ENCODE measurements around the gene KCNE2.

Gene KCNE2, protein sequence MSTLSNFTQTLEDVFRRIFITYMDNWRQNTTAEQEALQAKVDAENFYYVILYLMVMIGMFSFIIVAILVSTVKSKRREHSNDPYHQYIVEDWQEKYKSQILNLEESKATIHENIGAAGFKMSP

DNA sequence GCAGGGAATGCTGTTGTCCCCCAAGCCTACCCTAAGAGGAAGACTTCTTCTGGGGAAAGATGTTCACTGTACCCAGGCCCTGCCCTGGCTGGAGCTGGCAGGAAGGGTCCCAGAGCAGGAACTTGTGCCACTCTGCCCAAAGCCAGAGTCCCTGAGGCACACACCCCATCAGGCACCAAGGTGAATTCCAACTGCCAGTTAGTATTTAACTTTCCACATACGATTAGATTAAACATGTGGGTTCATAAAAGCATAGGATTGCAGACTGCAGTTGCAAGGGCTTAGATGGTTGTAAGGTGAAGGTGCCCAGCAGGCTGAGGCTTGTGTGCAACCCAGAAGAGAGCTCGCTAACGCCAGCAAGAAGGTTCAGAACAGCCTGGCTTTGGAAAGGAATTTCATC is at the start of gene KCNE2:
TSS of gene KCNE2 (plus strand) at position 274 of the 400 bp plus-strand sequence. CDS start 6,473 bp downstream, outside the sequence.
- no peak for DNase-seq (ENCODE audit: low read depth in 2 of 2)

DNA sequence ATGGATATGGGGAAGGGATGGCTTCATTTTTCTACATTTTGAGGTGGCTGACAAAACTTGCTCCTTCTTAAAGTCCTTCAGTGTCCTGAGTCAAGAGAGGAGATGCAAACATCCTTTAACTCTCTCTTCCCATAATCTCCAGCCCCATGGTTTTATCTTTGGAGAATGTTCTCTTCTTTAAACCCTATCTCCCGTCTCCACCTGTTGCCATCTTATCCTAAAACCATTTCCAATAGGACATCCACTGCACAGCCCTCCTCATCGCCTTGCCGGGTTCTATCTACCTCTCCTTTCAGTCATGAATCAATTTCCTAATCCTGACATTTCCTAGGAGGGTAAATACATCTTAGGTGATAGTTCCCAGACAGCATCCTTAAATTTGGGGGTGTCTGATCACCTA is 44.2 kb upstream of the KCNE2 start:
- no peak for DNase-seq (ENCODE audit: low read depth in 2 of 2)

DNA sequence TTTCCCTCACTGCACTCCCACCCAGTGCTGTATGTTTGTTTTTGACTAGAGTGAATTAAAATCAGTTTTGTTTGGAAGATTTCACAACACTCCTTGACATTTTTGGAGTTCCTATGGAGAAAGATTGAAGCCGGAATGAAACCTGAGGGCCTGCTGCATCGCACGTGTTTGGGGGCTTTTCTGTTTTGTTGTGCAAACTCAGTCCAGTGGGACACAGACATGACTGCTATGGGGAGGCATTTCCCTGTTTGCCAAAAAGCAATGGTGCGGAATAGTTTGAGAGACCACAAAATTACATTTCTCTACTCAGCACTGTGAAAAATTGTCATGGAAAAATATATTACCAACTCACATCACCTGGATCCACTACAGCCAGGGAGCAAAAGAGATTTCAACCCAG is 43.8 kb upstream of the KCNE2 start:
- no peak for DNase-seq (ENCODE audit: low read depth in 2 of 2)

DNA sequence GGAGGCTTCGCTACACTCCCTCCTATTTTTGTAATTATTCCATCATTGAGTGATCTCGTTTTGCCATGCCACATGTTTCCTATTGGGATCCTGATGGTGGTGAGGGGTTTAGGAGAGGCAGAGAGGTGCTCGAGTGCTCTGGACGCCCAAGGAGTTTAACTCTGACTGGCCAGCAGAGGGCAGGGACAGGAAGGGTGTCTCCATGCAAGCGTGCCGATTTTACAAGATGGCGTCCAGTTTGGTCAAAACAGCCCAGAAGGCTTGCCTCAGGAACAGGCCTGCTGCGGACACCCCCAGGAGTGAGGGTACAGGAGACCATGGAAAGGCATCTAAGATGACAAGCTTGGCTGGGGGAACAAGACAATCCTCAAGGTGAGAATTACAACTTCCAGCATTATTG is 33.8 kb upstream of the KCNE2 start:
- no peak for DNase-seq (ENCODE audit: low read depth in 2 of 2)

DNA sequence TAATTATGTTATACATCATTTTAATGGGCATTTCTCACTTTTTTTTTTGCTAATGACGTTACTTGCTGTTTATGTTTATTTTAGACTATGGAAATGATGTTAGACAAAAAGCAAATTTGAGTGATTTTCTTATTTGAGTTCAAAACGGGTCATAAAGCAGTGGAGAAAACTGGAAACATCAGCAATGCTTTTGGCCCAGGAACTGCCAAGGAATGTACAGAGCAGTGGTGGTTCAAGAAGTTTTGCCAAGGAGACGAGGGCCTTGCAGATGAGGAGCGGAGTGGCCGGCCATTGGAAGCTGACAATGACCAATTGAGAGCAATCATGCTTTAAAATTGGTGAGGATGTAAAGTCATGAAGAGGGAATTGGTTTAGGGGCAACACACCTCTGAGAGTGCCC is 32.1 kb upstream of the KCNE2 start:
- no peak for DNase-seq (ENCODE audit: low read depth in 2 of 2)

DNA sequence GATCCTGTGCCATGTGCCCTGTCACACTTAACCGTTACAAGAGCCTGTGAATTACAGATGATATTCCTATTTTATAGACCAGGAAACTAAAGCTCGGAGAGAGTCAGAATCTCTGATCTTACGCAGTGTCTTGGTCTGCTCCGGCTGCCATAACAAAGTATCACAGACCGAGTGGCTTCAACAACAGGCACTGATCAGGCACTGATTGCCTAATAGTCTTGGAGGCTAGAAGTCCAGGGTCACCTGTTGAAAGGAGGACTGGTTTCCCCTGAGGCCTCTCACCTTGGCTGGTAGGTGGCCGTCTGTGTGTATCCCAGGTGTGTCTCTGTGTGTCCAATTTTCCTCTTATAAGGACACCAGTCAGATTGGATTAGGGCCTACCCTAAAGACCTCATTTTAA is 31.5 kb upstream of the KCNE2 start:
- DNase-seq (ENCODE audit: low read depth in 2 of 2), result no peak

DNA sequence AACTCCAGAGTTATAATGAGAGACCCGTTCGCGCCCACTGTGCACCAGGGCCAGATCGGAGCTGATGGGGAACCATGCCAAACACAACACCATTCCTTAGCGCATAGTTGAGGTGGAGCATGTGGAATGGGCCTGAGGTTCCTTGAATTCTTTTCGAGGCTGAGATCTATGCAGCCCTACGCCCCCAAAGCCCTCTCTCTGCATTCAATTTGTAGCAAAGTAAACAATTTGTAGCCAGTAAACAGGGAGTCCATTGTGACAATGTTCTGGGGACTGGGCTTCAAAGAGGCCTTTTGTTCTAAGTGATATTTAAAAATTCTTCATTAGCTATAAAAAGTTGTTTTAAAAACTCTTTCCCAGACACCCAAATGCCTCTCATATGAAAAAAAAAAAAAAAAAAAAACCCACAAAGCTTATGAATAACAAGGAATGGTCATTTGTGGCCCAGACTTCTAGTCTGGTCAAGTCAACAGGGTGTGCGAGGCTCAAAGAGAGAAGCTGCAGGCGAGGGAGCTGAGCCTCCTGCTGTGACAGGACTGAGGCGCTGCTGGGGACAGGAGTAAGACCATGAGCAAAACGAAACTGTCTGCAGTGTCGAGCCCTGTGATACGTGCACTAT is 30.6 kb upstream of the KCNE2 start:
- no peak for DNase-seq (ENCODE audit: low read depth in 2 of 2)

DNA sequence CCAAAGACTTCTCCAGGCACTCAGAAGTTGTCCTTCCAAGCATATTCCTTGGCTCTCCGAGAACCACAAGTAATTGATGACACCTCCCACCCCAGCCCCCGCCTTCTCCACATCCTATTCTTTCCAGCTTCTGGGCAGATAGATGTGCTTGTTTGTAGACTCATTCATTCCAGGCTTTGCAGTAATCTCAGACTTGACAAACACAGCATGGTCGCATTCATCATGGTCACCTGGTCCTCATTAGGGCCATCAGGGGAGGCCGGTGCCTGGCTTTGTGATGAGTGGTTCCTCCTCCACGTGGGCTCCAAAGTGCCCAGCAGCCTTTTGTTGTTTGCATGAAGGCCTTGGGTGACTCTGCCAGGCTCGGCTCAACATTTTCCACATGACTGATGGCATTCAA is 28.5 kb upstream of the KCNE2 start:
- no peak for DNase-seq (ENCODE audit: low read depth in 2 of 2)

DNA sequence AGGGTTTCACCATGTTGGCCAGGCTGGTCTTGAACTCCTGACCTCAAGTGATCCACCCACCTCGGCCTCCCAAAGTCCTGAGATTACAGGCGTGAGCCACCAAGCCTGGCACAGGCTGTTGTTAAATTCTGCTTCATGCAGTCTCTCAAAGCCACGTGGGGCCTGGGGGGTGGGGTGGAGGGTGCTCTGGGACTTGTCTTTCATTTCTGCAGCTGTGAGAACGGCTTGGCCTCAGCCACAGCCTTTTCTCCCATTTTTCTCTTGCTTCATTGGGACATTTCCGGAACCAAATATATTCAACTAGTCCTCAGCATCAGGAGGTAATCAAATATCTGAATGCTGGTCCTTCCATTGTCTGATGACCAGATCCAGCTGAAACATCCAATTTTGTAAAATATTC is 27.6 kb upstream of the KCNE2 start:
- DNase-seq (ENCODE audit: low read depth in 2 of 2), result no peak

DNA sequence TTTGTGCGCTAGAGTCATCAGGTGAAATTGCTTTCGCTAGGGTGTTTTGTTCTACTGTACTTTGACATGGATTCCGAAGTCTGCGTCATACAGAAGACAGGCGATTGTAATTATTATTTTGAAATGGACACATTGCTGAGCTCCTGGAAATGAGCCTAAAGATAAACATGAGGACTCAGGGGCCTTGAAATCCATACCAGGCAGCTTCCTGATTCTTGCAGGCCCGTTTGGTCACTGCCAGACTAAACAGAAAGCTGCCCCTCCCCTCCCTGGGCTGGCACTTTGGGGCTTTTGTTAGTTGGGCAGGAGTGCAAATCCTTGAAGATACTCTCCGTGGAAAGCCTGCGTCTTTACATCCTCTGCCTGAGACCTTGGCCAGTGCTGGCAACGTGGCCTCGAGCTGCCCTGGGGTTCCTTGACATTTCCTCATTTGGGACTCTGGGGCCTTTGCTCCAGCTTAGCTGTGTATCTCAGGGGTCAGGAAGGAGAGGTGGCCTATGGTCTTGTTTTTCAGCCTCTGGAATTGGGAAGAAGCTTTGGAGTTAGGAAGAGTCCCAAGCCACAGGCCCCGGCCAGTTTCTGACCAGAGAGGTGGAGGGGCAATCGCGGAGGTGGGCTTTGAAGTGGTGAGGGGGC is 26.9 kb upstream of the KCNE2 start:
- no peak for DNase-seq (ENCODE audit: low read depth in 2 of 2)

DNA sequence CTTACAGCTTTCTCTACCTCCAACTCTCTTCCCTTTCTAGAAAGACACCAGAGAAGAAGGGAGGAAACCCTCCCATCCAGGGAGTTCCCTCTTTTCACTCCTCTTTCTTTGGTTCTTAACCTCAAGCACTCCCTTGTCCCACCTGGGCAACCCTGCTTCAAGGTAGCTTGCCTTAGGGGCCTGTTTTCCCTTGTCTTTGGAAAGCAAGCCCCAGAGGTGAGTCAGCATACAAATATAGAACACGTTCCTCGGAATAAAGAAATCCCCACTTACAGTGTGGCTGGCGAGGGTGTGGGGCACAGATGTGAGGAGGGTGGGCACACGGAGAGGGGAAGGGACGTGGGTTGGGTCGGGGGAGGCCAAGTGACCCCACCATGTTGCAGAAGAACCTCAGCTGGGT is 26.1 kb upstream of the KCNE2 start:
- no peak for DNase-seq (ENCODE audit: low read depth in 2 of 2)

DNA sequence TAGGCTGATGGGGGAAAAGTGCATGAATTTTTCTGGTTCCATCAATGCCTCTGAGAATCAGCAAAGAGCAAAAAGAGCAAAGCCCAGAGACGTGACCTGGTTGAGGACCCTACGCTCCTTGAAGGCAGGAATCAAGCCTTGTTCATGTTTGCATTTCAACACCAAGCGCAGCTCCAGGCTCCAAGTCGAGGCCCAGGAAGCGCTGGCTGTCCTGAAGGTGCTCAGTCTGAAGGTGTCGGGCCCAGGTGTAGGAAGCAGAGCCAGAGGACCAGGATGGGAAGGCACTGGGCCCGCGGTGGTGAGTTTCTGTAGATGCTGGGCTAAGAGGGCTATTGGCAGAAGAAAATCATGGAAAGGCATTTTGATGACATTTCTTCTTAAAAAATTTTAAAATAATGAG is 25.6 kb upstream of the KCNE2 start:
- no peak for DNase-seq (ENCODE audit: low read depth in 2 of 2)

DNA sequence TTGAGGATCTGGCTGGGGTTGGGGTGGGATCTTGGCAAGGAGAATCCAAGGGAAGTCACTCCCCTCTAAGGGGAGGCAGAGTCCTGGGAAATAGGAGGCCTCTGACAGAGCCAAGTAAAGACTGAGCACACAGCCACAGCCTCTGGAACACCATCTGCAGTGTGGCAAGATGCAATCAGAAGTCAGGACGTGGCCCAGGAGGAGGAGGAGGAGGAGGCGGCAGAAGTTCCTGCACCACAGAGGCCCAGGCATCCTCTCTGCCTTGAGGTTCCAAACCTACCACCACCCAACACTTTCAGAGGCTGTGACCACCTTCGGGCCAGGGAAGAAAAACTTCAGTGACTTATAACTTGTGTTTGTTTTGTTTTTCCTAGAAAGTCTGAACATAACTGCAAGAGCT is 23.7 kb upstream of the KCNE2 start:
- DNase-seq (ENCODE audit: low read depth in 2 of 2), result no peak

DNA sequence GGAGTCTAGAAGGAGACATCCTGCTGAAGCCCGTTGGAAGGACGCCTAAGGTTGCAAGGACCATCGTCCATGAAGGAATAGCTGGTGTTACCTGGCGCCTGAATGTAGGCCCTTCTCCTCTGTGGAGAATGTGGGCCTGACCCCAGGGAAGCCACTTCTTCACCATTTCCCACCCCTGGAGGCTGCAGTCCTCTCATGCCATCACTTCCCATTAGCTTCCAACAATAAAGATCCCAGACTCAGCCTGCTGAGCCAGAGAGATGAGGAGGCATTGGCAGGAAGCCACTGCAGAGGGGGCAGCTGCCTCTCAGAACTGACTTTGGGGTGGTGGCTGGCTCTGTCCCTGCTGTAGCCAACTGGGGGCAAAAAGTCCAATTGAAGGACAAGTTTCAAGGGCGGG is 21.3 kb upstream of the KCNE2 start:
- DNase-seq (ENCODE audit: low read depth in 2 of 2), result no peak

DNA sequence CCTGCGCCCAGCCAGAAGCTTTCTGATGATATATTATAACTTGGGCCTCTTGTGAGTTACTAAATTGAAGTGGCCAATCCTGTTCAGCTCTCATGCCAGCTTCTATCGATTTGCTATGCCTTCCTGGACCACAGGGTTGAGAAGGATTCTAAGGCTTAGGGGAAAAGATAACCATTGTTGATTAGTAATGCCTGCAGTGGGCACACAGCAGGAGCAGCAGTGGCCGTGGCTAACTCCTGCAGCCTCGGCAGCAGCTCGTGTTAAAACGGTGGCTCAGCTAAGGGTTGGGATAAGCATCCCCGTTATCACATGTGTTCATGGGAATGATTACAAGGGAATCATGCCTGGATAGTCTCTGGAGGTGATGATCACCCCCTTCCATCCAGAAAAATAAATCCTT is 20.5 kb upstream of the KCNE2 start:
- DNase-seq (ENCODE audit: low read depth in 2 of 2), result no peak

DNA sequence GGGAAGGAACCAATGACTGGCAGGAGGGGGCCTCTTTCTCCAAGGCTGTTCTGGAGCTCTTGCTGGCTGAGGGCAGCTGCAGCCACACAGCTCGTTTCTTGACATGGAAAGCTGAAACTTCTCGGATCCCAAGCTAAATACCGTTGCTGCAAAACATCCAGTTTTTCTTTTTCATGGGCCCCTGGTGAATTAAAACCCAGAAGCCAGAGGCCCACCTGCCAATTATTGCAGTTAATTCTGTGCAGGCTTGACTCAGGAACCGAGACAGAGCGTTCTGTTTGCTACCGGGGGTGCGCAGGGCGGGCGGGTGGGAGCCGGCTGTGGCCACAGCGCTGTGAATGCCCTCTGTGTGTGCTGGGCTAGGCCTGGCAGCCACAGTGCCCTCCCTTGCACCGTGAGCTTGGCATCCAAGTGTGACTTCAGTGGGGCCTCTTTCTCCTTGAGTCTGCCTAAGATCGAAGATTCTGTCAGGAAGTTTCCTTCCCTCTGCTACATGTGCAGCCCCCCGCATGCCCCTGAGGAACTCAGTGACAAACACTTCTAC is 19.9 kb upstream of the KCNE2 start:
- no peak for DNase-seq (ENCODE audit: low read depth in 2 of 2)

DNA sequence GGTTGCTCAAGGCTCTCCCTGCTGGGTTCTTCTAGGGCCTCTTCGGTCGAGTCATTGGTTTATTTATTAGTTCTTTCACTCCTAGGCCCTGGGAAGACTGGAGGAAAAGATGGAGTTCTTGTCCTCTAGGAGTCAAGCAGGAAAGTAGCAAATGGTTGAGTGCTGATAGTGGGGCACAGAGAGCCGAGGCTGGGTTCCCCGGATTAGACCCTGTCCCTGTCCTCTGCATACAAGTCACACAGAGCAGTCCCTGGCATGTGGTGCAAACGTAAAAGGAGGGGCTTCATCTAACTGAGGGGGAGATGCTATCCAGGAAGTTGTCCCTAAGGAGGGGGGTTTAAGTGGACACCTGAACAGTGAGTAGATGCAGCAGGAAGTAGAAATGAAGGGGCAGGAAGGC is 19.2 kb upstream of the KCNE2 start:
- DNase-seq (ENCODE audit: low read depth in 2 of 2), result no peak

DNA sequence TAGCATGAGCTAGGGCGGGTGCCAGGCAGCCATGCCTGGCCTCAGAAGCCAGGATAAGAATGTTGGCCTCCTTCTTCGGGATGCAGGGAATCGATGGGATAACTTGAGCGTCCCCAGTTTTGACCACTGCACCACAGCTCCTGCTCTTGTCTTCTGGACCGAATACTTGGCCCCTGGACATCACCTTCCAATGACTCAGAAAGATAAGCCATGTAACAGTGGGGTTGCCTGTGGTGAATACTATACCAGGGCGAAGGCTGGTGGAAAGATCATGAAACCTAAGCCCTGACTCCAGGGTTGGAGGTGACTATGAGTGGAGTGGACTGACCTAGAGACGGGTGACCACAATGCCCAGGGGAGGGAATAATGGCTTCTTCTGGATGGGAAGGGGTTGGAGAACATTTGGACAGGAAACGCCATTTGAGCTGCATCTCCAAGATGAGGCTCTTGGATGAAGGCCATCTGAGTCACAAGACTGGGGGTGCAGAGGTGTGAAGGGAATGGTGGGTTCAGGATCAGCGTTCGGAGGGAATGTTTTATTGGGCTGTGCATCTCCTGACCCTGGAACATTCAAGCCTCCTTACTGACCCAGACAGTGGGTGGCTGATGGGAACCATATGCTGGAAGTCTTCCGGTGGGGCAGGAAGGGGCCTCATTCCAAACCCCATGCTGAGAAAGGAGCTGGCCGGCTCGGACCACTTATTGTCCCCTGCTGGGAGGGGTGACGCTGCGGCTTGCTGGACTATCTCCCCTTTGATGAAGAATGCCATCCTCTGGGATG is 18.5 kb upstream of the KCNE2 start:
- no peak for DNase-seq (ENCODE audit: low read depth in 2 of 2)

DNA sequence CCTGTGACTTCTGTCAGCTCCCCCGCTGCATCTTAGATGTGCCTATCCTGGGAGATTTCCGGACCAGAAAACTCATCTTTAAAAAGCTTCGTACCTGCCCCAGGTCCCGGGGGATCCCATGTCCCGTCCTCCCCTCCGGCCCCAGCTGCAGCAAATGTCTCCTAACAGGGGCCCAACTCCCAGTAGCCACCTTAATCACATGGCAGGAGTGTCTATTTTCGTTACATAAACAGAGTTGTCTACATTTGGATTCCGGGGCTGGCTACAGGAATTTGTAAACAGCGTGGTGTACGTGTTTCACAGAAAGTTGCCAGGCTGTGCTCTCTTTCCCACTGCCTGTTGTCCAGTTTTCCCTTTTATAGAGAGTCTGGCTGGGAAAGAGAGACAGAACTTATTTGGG is 17.9 kb upstream of the KCNE2 start:
- no peak for DNase-seq (ENCODE audit: low read depth in 2 of 2)

DNA sequence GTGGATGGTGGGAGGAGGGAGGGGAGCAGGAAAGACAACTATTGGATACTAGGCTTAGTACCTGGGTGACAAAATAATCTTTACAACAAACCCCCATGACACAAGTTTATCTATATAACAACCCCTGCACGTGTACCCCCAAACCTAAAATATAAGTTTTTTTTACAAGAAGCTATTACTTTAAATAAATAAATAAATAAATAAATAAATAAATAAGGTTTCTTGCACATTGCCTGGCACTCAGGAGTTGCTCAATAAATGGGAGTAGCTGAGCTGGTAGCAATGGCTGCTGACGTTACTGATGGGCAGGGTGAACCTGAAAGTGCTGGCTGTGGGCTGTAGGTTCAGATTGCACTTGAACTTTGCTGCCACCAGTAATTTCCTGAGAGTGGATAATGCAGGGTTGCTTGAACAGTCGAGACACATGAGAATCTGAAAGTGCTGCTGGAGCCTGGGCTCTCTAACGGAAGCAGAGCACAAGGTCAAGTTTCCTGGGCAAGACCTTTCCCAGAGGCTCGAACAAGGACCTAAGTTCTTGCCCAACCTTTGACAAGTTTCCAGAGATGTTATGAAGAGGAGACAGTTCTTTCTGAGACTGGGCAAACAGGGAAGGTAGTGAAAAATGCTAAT is 14.8 kb upstream of the KCNE2 start:
- DNase-seq (ENCODE audit: low read depth in 2 of 2), result no peak

DNA sequence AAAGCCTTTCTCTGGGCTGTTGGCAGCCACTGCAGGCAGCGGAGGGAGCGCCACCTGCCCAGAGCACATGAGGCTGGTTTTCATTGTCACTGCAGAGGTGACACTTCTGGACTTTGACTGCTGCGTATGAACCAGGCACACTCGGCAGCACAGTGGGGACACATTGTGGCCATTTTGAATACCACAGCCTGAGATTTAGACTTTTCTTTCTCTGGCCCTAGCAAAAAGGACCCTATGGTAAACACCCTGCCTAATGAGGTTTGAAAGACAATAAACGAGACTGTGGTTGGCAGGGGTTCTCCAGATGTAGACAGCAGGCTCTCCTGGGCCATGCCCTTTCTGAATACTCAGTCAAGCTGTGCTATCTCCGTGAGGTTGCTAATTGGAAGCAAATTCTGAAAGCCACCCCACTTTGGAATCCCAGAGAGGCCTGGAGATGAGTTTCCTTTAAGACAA is 12.0 kb upstream of the KCNE2 start:
- DNase-seq (ENCODE audit: low read depth in 2 of 2), result no peak

DNA sequence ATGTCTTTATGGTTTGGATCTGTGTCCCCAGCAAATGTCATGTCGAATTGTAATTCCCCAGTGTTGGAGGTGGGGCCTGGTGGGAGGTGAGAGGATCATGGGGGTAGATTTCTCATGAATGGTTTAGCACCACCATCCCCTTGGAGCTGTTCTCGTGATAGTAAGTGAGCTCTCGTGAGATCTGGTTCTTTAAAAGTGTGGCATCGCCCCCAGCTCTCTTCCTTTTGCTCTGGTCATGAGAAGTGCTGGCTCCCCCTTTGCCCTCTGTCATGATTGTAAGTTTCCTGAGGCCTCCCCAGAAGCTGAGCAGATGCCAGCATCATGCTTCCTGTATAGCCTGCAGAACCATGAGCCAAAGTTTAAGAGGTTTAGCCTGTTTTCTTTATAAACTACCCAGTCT is 11.2 kb upstream of the KCNE2 start:
- DNase-seq (ENCODE audit: low read depth in 2 of 2), result no peak
